Esophagus muscularis mucosa (tissue), 3 donors: ENCODE results near the gene NR2F6.

Source experiments
- CTCF ChIP-seq, 3 experiments: fragments of 200-600 bp in 2 of 3; fragments of 450-650 bp in 1 of 3; sonication (generic) in 2 of 3; IDR thresholded peaks; one replicate each; pipeline ENCODE4 v1.5.1; 2017 to 2019; ENCODE audit warnings: antibody characterized with exemption in 3 of 3, mild to moderate bottlenecking in 2 of 3, moderate library complexity in 1 of 3
- POLR2A ChIP-seq: fragments of 450-650 bp; IDR thresholded peaks from one replicate; pipeline ENCODE4 v1.6.1; 2017; ENCODE audit warnings: antibody characterized with exemption, moderate library complexity, mild to moderate bottlenecking, low read depth
- POLR2AphosphoS5 ChIP-seq, 2 donors: sonication (generic); formaldehyde crosslinking; IDR thresholded peaks; one replicate each; pipeline ENCODE4 v1.6.1; 2017; ENCODE audit warnings: antibody characterized with exemption in 2 of 2

GRCh38 chr19:17266026-17266425 lies 20.3 kb upstream of the NR2F6 start:
- no peak for TF ChIP-seq POLR2A
- TF ChIP-seq CTCF (IDR thresholded peaks at IDR 0.05): no peak
- no peak for TF ChIP-seq POLR2AphosphoS5 (IDR thresholded peaks at IDR 0.05)
